SIG-M5 (cell line): ENCODE results near the gene BEX5.
"Not testable (repeated sequence)": the region's sequence is repeated elsewhere in the genome, so short reads cannot be mapped to it uniquely, and the experiment has no call there.

Experiments
- DNase-seq: peaks from one replicate; lab custom pipeline; 2025; lab: John Stamatoyannopoulos, UW

Gene BEX5

DNA sequence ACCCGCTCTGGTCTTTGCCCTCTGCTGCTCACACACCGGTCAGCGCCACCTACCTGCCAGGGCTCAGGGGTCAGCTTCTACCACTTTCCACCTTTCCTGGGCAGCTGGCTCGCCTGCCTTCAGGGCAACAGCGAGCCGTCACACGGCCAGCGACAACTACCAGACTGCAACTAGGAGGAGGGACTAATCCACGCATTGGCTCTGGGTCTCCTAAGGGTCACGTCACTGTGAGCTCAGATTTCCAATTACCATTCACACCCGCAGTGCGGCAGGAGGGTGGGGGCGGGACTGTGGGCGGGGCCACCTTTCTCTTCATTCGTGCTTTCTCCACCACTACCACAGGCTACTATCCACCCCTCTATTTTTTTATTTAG is at the start of gene BEX5:
Gene BEX5, minus strand, starts transcription at position 172 of the 374 bp plus-strand sequence. CDS start 1,712 bp downstream, outside the sequence.
- no peak for DNase-seq

DNA sequence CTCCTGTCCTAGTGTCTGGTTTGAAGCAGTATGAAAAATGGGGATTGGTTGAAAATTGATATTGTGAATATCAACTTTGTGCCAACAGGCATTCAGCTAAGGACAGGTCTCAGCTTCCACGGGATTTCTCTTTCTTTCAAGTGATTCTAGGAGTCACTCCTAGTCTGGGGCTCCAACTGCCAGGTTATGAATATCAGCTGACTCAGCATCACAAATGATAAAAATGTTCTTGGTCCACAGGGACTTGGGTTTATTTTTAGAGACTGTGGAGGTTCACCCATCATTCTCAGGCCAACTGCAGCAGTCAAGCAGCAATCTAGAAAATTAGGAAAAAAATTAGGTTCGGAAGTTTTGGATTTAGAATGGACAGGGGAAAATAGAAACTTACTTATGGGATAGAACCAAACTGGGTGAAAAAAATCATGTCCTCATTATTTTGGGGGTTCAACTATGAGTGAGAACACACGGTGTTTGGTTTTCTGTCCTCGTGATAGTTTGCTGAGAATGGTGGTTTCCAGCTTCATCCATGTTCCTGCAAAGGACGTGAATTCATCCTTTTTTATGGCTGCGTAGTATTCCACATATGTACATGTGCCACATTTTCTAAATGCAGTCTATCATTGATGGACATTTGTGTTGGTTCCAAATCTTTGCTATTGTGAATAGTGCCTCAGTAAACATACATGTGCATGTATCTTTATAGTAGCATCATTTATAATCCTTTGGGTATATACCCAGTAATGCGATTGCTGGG is 30.4 kb upstream of the BEX5 start:
- no peak for DNase-seq

DNA sequence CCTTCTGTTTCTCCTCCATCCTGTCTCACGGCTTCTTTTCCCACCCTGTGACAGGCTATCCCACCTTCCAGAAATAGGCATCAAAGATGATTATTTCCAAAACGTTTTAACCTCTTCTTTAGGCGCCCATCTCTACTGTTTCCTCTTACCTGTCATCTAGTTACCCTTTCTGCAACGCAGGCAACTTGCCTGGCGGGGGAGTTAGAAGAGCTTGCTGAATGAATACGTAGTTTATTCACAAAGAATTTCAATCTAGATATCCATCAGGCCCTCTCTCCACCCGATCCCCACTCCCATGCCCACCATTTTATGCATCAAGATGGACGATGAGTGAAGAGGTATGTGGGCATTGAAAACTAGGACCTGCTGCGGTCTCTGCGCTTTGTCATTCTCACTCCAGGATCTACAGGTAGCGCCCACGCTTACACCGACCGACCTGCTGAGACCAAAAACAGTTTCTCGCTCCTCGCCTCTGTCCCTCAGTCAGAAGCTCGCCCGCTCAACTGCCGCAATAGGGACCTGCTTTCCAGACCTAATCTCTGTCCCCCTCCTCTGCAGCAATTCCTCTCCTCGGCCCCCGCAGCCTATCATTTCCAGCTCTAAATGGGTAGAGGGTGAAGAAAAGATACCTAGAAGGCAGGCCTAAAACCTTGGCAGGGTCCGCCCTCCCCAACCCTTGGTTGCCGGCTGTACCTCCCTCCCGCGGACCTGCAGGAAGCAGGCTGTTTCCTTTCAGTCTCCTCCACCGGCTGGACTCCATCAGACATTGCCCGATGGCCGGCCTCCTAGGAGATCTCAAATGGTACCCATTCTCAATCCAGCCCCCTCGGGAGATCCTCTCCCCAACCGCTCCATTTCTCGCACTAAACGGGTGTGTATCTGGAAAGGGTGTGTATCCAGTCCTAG is 624 bp downstream of the BEX5 start:
- no peak for DNase-seq

DNA sequence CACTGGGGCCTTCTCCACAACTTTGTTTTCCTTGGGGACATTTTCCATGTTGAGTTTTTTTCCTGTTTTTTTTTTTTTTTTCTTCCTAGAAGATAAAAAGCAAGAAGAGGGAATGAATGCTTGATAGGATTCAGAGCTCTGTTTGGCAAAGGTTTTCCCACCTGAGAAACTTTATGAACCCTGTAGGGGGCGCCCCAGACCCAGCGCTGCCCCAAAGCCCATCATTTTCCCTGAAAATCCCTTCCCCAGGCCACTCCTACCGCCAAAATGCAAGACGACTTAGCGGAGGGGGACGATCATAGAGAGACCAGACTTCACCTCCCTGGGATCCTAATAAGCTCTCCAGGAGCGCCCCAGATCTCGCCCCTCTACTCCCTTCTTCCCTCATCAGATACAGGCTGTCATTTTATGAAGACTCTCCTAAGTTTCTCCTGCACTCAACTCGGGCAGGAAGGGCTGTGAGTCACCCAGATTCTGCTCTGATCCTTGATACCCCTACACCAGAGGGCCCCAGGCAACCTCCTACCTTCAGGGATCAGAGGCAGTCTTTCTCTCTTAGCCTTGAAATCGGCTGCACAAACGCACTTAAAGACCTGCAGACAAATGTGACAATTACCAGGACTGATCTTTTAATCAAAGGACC is 1.4 kb downstream of the BEX5 start:
- no peak for DNase-seq

DNA sequence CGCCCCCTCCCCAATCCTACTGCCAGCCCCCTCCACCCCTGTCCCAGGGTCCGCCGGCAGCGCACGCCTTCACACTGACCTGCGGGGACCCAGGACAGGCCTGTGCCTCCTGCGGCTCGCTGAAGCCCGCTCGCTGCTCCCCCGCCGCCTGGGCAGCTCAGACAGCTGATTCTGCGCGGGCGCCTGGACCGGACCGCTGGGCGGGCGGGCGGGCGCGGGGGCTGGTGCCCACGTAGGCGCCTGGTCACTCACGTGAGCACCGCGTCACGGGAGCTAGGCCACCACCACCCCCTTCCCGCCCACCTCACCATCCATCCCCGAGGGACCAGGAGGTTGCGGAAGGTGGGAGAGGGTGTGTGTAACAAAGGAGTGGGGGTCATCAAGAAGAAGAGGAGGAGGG is 13.5 kb downstream of the BEX5 start, which contains the start of gene TCEAL6:
Gene TCEAL6, minus strand, starts transcription at position 208 of the 400 bp plus-strand sequence.
- not testable (repeated sequence) for DNase-seq

DNA sequence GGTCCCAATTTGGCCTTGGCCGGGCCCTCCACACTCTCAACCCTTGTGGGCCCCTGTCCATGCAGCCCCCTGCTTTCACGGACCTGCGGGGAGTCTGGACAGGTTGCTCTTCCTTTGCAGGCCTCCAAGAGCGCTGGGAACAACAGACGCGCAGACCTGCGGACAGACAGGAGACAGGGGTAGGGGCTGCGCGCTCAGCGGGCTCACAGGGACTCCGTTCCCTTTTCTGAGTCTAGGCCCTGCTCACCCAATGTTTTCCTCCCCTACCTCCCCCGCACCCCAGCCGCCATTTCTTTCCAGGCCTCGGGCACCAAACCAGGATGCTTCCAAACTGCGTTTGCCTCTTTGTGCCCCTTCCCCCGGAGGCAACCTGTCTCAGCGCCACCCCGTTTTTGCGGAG is 14.1 kb downstream of the BEX5 start:
- DNase-seq: not testable (repeated sequence)

DNA sequence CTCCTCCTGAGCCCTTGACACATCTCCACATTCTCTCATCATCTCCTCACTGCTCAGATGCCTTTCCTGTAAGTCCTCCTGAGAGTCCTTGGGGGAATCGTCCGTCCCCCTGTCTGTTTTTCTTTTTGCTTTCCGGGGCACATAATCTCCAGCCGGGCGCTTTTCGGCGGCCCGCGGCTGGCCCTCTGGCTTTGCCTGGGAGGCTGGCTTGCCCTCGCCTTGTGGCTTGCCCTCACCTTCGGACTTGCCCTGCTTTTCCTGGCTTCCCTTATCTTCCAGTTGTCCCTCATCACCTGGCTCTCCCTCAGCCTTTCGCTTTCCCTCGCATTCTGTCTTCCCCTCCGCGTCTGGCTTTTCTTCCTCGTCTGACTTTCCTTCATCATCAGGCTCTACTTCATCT is 14.9 kb downstream of the BEX5 start:
- DNase-seq: not testable (repeated sequence)

DNA sequence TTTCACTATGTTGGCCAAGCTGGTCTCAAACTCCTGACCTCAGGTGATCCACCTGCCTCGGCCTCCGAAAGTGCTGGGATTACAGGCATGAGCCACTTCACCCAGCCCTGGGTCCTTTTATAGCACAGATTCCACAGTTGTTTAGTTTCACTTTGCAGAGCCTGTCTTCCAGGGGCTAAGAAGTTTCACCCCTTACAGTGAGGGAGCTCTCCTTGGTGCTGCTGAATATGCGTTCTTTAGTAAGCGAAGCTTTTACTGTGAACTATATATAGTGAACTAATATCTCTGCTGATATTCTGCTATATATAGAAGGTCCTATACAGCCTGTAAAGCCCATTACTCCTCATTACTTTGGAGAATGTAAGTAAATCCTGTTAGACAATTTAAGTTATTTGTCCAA is 17.7 kb downstream of the BEX5 start:
- DNase-seq: no peak

DNA sequence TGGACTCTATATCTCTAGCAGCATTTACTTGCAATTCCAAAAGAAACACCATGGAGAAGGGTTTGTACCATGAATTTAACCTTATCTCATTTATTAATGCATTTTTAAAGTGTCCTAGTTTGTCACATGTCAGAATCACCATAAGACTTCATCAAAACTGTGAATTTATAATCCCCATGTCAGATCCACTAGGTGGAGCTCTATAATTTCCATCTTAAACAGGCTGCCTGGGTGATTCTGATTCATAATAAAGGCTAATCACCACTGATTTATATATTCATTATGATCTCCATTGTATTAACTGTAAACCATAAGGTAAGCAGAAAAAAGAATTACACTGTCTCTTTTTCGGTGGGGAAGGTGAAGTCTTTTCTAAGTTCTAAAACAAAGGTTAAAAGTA is 26.3 kb downstream of the BEX5 start:
- no peak for DNase-seq

DNA sequence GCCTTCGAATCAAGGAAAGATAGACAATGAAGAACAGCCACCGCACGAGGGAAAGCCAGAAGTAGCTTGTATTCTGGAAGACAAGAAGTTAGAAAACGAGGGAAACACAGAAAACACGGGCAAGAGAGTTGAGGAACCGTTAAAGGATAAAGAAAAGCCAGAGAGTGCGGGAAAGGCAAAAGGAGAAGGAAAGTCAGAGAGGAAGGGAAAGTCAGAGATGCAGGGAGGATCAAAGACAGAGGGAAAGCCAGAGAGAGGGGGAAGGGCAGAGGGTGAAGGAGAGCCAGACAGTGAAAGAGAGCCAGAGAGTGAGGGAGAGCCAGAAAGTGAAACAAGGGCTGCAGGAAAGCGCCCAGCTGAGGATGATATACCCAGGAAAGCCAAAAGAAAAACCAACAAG is 28.9 kb downstream of the BEX5 start:
- no peak for DNase-seq

DNA sequence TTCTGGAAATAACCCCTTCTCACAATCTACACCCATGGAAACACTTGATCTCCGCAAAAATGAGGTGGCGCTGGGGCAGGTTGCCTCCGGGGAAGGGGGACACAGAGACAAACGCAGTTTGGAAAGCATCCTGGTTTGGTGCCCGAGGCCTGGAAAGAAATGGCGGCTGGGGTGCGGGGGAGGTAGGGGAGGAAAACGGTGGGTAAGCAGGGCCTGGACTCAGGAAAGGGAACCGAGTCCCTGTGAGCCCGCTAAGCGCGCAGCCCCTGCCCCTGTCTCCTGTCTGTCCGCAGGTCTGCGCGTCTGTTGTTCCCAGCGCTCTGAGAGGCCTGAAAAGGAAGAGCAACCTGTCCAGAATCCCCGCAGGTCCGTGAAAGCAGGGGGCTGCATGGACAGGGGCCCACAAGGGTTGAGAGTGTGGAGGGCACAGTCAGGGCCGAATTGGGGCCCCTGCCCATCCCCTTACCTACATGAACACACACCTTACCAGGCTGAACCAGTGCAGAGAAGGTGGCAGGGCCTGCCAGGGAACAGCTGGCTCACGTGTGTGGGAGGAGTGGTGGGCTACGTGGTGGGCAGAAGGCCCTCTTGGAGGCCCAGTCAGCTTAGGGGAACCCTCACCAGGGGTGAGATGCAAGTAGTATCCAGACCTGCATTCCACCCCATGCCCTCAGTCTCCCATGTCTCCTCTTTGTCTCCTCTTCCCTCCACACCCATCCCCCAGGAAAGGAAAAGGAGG is 29.5 kb downstream of the BEX5 start:
- DNase-seq: not testable (repeated sequence)

DNA sequence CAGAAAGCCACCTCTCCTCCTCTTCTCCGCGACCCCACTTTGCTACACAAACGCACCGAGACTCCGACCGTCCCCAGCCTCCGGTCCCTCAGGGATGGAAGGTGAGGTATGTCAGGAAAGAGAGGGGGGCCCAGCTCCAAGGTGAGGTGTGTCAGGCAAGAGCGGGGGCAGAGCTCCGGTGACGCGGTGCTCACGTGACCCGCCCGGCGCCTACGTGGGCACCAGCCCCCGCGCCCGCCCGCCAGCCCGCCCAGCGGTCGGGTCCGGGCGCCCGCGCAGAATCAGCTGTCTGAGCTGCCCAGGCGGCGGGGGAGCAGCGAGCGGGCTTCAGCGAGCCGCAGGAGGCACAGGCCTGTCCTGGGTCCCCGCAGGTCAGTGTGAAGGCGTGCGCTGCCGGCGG is 30.3 kb downstream of the BEX5 start, which contains the start of gene TCEAL2:
Gene TCEAL2, plus strand, starts transcription at position 244 of the 400 bp plus-strand sequence. CDS start 1,152 bp downstream, outside the sequence.
- not testable (repeated sequence) for DNase-seq

DNA sequence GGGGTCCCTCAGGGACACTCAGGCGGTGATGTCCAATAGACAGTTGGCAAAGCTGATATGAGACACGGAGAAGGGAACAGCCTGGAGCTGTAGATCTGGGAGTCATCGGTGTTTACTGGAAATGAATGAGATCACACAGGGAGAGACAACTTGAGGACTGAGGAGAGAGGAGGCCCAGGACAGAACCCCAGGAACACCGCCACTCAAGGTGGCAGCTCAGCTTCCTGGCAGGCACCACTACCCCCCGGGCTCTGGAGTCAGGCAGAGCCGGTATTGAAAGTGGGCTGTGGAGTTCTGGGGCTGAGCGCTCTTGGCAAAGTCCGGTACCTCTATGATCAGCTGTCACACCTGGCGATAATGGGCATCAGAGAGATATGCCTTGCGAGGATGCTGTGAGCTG is 30.8 kb downstream of the BEX5 start:
- not testable (repeated sequence) for DNase-seq

DNA sequence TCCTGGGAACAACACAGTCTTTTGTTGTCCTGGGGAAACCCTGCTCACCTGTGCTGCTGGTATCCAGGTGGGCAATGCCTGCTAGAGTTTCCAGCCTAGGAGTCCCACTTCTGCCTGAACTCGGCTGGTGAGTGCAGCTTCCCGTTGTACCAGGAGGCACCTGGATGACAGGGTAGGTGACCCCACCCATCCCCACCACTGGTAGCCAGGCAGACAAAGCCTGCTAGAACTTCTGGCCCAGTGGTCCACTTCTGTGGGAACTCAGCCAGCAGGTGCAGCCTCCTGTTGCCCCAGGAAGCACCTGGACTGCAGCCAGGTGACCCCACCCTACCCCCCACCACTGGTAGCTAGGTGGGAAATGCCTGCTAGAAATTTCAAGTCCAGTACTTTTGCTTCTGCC is 40.0 kb downstream of the BEX5 start:
- DNase-seq: no peak

DNA sequence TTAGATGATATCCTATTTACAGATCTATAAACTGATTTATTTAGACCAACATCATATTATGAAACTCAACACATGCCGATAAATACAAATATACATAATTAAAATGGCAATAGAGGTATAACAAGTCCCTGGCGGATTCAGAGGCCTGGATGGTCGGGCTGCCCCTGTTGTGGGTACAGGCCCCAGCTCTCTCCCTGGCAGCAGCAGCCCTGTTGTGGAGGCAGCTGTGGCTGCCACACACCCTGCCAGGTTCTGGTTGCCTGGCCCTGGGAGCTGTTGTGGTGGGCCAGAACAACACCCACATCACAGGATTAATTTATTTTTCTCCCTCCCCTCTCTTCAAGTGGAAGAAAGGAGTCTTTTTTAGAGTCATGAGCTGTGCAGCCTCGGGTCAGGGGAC is 42.4 kb downstream of the BEX5 start:
- no peak for DNase-seq
